Prostate gland (tissue), 2 donors: ENCODE measurements around the gene C17orf114.

Experiments
- DNase-seq: peaks from one replicate; pipeline ENCODE4 v3.0.0-alpha.2; 2019; ENCODE audit warnings: low spot score
- H3K27ac ChIP-seq, 2 donors: fragments of 200-600 bp; sonication (generic); 2 replicates each; pipeline ENCODE4 v1.5.1; 2017 to 2019
- H3K27me3 ChIP-seq: fragments of 200-600 bp; sonication (generic); replicated peaks from 2 replicates; pipeline ENCODE4 v1.5.1; 2019; ENCODE audit not compliant: insufficient read depth
- H3K36me3 ChIP-seq, 2 donors: fragments of 200-600 bp; sonication (generic); 1 replicate in 1 of 2; 2 replicates in 1 of 2; pipeline versions ENCODE4 v1.5.1 to v1.8.1; 2017 to 2019
- H3K4me1 ChIP-seq: fragments of 200-600 bp; sonication (generic); replicated peaks from 2 replicates; pipeline ENCODE4 v1.5.1; 2019
- H3K4me3 ChIP-seq, 2 donors: fragments of 200-600 bp; sonication (generic); 2 replicates each; pipeline ENCODE4 v1.5.1; 2017 to 2019
- H3K9me3 ChIP-seq: fragments of 200-600 bp; sonication (generic); 2 replicates; pipeline ENCODE4 v1.5.1; 2017
- POLR2A ChIP-seq: fragments of 450-650 bp; IDR thresholded peaks from one replicate; pipeline ENCODE4 v1.6.1; 2016; ENCODE audit warnings: antibody characterized with exemption, mild to moderate bottlenecking
- POLR2AphosphoS5 ChIP-seq: sonication (generic); formaldehyde crosslinking; IDR thresholded peaks from one replicate; pipeline ENCODE4 v1.6.1; 2017; ENCODE audit warnings: antibody characterized with exemption
- WGBS: methylation state at CpG from one replicate; pipeline ENCODE4 v1.1.5; 2018; 5-methylcytosine and 5-hydroxymethylcytosine counted together
- intact Hi-C: fragments of 100-400 bp; cut with DNase I; formaldehyde crosslinking; loops from one replicate; pipeline ENCODE4 v1.14.2; 2022
- TF ChIP-seq, protein P1 (sequence below), 4 experiments: fragments of 200-600 bp in 2 of 4; fragments of 450-650 bp in 2 of 4; sonication (generic) in 2 of 4; IDR thresholded peaks; 1 replicate in 3 of 4; 2 replicates in 1 of 4; pipeline ENCODE4 v1.5.1; 2016 to 2019; ENCODE audit warnings: antibody characterized with exemption in 4 of 4, mild to moderate bottlenecking in 2 of 4, moderate library complexity in 2 of 4

C17orf114 gene

DNA sequence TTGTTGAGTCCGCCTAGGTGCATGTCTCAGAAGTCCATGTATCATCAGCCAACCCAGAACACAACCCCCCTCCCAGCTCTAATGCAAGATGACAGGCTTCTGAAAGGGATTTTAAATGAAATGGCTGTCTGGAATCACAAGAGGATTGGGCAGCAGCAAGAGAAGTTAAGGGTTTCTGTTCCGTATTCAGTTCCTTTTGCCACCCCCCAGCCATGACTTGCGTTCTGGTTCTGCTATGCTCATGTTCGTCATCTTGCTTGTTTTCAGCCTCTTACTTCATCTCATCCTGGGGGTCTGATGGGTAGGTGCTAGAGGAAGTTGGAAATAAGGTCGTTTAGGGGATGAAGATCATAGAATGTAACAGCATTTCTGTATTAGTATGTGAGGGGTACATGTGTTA is 43.0 kb upstream of the C17orf114 start:
- WGBS = 82% methylated on average over 5 of the region's 5 CpGs
- TF ChIP-seq, protein P1, sequence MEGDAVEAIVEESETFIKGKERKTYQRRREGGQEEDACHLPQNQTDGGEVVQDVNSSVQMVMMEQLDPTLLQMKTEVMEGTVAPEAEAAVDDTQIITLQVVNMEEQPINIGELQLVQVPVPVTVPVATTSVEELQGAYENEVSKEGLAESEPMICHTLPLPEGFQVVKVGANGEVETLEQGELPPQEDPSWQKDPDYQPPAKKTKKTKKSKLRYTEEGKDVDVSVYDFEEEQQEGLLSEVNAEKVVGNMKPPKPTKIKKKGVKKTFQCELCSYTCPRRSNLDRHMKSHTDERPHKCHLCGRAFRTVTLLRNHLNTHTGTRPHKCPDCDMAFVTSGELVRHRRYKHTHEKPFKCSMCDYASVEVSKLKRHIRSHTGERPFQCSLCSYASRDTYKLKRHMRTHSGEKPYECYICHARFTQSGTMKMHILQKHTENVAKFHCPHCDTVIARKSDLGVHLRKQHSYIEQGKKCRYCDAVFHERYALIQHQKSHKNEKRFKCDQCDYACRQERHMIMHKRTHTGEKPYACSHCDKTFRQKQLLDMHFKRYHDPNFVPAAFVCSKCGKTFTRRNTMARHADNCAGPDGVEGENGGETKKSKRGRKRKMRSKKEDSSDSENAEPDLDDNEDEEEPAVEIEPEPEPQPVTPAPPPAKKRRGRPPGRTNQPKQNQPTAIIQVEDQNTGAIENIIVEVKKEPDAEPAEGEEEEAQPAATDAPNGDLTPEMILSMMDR (IDR thresholded peaks at IDR 0.05) = no peak
- TF ChIP-seq POLR2A (no peak), POLR2AphosphoS5 (no peak)
- DNase-seq = no peak
- Histone ChIP-seq H3K4me3 (no peak overlapping the region), H3K36me3 (no peaks in the 10 kb centered on the region), H3K27ac (no peak overlapping the region), H3K4me1 (peaks cover 4% of the 10 kb centered on the region), H3K9me3 (no peaks in the 10 kb centered on the region), H3K27me3 (no peaks in the 10 kb centered on the region)
- intact Hi-C loops = no loop called here

DNA sequence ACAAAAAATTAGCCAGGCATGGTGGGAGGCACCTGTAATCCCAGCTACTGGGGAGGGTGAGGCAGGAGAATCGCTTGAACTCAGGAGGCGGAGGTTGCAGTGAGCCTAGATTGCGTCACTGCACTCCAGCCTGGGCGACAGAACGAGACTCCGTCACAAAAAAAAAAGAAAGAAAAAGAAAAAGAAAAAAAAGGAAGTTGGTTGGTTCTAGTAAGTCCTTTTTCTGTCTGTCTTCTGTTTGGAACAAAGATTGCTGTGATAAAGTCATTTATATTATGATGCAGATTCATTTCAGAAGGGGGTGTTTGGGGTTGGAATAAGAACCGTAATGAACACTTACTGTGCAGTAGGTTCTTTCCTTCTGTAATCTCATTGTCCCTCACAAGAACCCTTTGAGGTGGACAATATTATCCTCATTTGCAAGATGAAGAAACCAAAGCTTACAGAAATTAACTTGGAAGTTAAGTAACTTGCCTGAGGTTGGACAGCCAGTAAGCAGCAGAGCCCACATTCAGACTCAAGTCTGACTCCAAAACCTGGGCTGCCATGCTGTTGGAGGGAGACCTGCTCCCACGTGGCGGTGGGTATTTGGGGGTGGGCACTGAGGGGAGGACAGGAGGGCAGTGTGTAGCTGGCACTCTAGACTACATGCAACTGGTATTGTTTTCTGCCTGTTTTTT is 41.3 kb upstream of the C17orf114 start:
- Histone ChIP-seq H3K36me3 (no peaks in the 10 kb centered on the region), H3K4me3 (no peak overlapping the region), H3K27me3 (no peaks in the 10 kb centered on the region), H3K9me3 (no peaks in the 10 kb centered on the region), H3K27ac (no peak overlapping the region), H3K4me1 (no peaks in the 10 kb centered on the region)
- no peak for DNase-seq
- 69% methylated on average over 9 of the region's 9 CpGs for WGBS
- no peak for TF ChIP-seq POLR2A
- TF ChIP-seq, protein P1 (IDR thresholded peaks at IDR 0.05) = no peak
- no peak for TF ChIP-seq POLR2AphosphoS5
- intact Hi-C loops = no loop called here

DNA sequence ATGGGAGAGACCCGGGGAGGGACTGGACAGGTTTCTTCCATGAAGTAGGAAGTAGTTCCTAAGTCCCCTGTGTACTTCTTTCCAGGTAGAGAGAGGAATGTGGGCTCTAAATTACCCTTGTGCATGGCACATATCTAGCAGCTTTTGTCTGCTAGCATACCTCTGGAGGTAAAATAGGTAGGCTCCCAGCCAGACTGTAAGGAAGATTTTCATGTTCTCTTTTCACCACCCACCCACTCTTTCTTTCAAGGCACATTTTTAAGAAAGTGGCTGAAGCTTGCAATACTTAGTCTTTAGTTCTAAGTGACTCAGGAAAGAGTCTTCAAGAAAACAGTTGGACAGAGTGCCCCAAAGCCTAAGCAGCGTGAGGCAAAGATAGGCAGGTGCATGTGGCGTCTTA is 40.2 kb upstream of the C17orf114 start:
- Histone ChIP-seq H3K36me3 (no peaks in the 10 kb centered on the region), H3K27ac (no peak overlapping the region), H3K4me1 (no peaks in the 10 kb centered on the region), H3K9me3 (no peaks in the 10 kb centered on the region), H3K4me3 (no peak overlapping the region), H3K27me3 (no peaks in the 10 kb centered on the region)
- DNase-seq = no peak
- intact Hi-C loops = no loop called here
- TF ChIP-seq, protein P1 (IDR thresholded peaks at IDR 0.05) = no peak
- TF ChIP-seq POLR2AphosphoS5 = no peak
- TF ChIP-seq POLR2A = no peak
- 84% methylated on average over 3 of the region's 3 CpGs for WGBS

DNA sequence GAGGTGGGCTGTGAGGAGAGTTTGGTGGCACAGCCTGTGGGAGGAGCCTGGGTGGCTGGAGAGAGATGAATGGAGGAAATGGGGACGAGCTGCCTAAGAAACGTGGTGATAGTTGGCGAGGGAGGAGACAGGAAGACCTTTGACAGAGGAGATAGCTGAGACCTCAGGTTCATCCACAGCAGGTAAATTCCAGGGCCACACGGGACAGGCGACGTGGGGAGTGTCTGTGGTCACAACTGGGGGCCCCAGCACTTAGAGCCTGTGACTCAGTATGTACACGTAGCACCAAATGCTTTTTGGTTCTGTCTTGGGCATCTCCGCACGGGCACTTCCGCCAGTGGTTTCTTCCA is 38.7 kb upstream of the C17orf114 start:
- WGBS = 80% methylated on average over 10 of the region's 10 CpGs
- intact Hi-C loops = no loop called here
- H3K4me1 ChIP-seq = no peaks in the 10 kb centered on the region
- H3K9me3 ChIP-seq = no peaks in the 10 kb centered on the region
- no peaks in the 10 kb centered on the region for H3K36me3 ChIP-seq
- no peak overlapping the region for H3K4me3 ChIP-seq
- H3K27me3 ChIP-seq = no peaks in the 10 kb centered on the region
- DNase-seq = no peak
- no peak for TF ChIP-seq POLR2AphosphoS5
- TF ChIP-seq, protein P1 (IDR thresholded peaks at IDR 0.05) = no peak
- no peak for TF ChIP-seq POLR2A
- H3K27ac ChIP-seq = no peak overlapping the region
